Measurements from ENCODE around the gene UCKL1.
"Not testable (repeated sequence)": the region's sequence is repeated elsewhere in the genome, so short reads cannot be mapped to it uniquely, and the experiment has no call there.

UCKL1 gene

GRCh38 chr20:63976980-63977738 lies 20.9 kb upstream of the UCKL1 start:
- Histone ChIP-seq H3K36me3 (ENCODE audit: insufficient read depth) (no peaks in the 10 kb centered on the region), H3K79me2 (ENCODE audit: insufficient read depth, low read depth) (peaks cover 11% of the 10 kb centered on the region), H3K4me1 (ENCODE audit: low read depth, poor library complexity, severe bottlenecking) (peaks cover 33% of the 10 kb centered on the region), H3K4me2 (no peak overlapping the region), H3K4me3 (IDR thresholded peaks at IDR 0.05; ENCODE audit: insufficient read depth, low read depth, low read length) (no peak overlapping the region), H3K9ac (no peak overlapping the region), H3K27ac (no peak overlapping the region), H4K20me1 (ENCODE audit: insufficient read depth) (no peaks in the 10 kb centered on the region), H3K27me3 (ENCODE audit: insufficient read depth, low read depth) (no peaks in the 10 kb centered on the region), H2AFZ (ENCODE audit: low read depth) (no peak overlapping the region)
- TF ChIP-seq CTCF (conservative IDR thresholded peaks at IDR 0.05; ENCODE audit: low read depth, low read length): no peak

GRCh38 chr20:63976511-63976910 lies 20.3 kb upstream of the UCKL1 start:
- peaks cover 28% of the 10 kb centered on the region for H3K4me1 ChIP-seq (ENCODE audit: low read depth, poor library complexity, severe bottlenecking)
- H4K20me1 ChIP-seq (ENCODE audit: insufficient read depth); H3K9ac ChIP-seq; H3K27ac ChIP-seq; H3K27me3 ChIP-seq (ENCODE audit: insufficient read depth, low read depth); H3K36me3 ChIP-seq (ENCODE audit: insufficient read depth); H3K4me2 ChIP-seq; H3K4me3 ChIP-seq (IDR thresholded peaks at IDR 0.05; ENCODE audit: insufficient read depth, low read depth, low read length); H3K79me2 ChIP-seq (ENCODE audit: insufficient read depth, low read depth); H2AFZ ChIP-seq (ENCODE audit: low read depth): not testable (repeated sequence)

GRCh38 chr20:63974402-63975200 lies 18.4 kb upstream of the UCKL1 start:
- no peak overlapping the region; the same call in 1 of the 2 replicates for H3K4me2 ChIP-seq
- no peaks in the 10 kb centered on the region for H3K79me2 ChIP-seq (ENCODE audit: insufficient read depth, low read depth)
- H3K27me3 ChIP-seq (ENCODE audit: insufficient read depth, low read depth): peaks cover 11% of the 10 kb centered on the region; the same call in 1 of the 2 replicates
- no peaks in the 10 kb centered on the region for H4K20me1 ChIP-seq (ENCODE audit: insufficient read depth)
- peaks cover 23% of the 10 kb centered on the region for H3K4me1 ChIP-seq (ENCODE audit: low read depth, poor library complexity, severe bottlenecking)
- no peak overlapping the region for H3K9ac ChIP-seq
- no peaks in the 10 kb centered on the region for H3K36me3 ChIP-seq (ENCODE audit: insufficient read depth)
- H3K27ac ChIP-seq: no peak overlapping the region
- no peak overlapping the region for H3K4me3 ChIP-seq (IDR thresholded peaks at IDR 0.05; ENCODE audit: insufficient read depth, low read depth, low read length)
- no peak for TF ChIP-seq CTCF (conservative IDR thresholded peaks at IDR 0.05; ENCODE audit: low read depth, low read length)
- H2AFZ ChIP-seq (ENCODE audit: low read depth): no peak overlapping the region

GRCh38 chr20:63973636-63974401 lies 17.6 kb upstream of the UCKL1 start:
- Histone ChIP-seq H3K4me2 (peak overlapping the region; percentile 44), H3K9ac (no peak overlapping the region), H3K79me2 (ENCODE audit: insufficient read depth, low read depth) (peaks cover 5% of the 10 kb centered on the region), H3K27ac (no peak overlapping the region), H3K36me3 (ENCODE audit: insufficient read depth) (no peaks in the 10 kb centered on the region), H4K20me1 (ENCODE audit: insufficient read depth) (no peaks in the 10 kb centered on the region), H3K27me3 (ENCODE audit: insufficient read depth, low read depth) (peaks cover 11% of the 10 kb centered on the region; the same call in 1 of the 2 replicates), H3K4me1 (ENCODE audit: low read depth, poor library complexity, severe bottlenecking) (peaks cover 25% of the 10 kb centered on the region), H2AFZ (ENCODE audit: low read depth) (no peak overlapping the region), H3K4me3 (IDR thresholded peaks at IDR 0.05; ENCODE audit: insufficient read depth, low read depth, low read length) (no peak overlapping the region)
- TF ChIP-seq CTCF (conservative IDR thresholded peaks at IDR 0.05; ENCODE audit: low read depth, low read length): peak; percentile 97
